Stimulated activated CD8-positive, alpha-beta memory T cell treated with anti-CD3 and anti-CD28 coated beads, Interleukin-2, amount 100 ng/mL, for 48 hours (primary cell): Measurements from ENCODE around the gene DHX34.
"Not testable (repeated sequence)": the region's sequence is repeated elsewhere in the genome, so short reads cannot be mapped to it uniquely, and the experiment has no call there.

ENCODE experiments used
- DNase-seq, 2 donors: peaks; one replicate each; pipeline ENCODE4 v3.0.0-alpha.2; 2020; ENCODE audit warnings: low read depth in 2 of 2

Gene DHX34, protein sequence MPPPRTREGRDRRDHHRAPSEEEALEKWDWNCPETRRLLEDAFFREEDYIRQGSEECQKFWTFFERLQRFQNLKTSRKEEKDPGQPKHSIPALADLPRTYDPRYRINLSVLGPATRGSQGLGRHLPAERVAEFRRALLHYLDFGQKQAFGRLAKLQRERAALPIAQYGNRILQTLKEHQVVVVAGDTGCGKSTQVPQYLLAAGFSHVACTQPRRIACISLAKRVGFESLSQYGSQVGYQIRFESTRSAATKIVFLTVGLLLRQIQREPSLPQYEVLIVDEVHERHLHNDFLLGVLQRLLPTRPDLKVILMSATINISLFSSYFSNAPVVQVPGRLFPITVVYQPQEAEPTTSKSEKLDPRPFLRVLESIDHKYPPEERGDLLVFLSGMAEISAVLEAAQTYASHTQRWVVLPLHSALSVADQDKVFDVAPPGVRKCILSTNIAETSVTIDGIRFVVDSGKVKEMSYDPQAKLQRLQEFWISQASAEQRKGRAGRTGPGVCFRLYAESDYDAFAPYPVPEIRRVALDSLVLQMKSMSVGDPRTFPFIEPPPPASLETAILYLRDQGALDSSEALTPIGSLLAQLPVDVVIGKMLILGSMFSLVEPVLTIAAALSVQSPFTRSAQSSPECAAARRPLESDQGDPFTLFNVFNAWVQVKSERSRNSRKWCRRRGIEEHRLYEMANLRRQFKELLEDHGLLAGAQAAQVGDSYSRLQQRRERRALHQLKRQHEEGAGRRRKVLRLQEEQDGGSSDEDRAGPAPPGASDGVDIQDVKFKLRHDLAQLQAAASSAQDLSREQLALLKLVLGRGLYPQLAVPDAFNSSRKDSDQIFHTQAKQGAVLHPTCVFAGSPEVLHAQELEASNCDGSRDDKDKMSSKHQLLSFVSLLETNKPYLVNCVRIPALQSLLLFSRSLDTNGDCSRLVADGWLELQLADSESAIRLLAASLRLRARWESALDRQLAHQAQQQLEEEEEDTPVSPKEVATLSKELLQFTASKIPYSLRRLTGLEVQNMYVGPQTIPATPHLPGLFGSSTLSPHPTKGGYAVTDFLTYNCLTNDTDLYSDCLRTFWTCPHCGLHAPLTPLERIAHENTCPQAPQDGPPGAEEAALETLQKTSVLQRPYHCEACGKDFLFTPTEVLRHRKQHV

DNA sequence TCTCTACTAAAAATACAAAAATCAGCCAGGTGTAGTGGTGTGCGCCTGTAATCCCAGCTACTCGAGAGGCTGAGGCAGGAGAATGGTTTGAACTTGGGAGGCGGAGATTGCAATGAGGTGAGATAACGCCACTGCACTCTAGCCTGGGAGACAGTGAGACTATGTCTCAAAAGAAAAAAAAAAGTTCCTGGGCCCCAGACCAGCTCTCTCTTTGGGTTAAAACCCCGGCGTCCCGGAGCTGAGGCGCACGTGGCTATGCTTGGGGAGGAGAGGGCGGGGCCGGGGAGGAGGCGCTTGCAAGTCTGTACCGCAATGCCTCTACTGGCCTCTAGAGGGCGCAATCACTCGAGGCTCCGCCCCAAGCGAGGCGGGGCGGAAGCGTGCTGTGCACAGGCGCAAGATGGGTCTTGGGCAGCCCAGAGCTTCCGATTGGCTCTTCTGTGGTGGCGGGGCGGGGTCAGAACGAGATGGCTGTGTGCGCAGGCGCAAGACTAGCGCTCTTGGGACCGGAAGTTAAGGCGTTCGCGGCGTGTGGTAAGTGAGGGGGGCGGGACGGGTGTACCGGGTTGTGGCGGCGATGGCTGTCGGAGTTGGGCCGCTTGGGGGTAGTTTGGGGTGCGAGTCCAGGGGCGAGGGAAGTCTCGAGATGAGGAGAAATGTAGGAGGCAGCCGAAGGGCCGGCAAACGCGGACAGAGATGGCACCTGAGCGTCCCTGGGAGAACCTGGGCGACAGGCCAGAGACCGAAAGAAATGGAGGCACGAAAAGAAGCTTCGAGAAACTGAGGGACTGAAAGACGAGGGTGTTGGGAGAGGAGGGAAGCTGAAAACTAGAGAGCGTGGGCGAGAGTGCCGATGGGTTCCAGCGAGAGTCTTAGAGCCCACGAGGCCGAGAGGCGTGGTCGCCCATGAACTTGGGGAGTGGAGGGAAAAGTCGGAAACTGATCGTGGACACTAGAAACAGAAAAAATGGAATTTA, at the start of gene DHX34:
Gene DHX34, plus strand, starts transcription at position 497 of the 977 bp plus-strand sequence. CDS start 3,716 bp downstream, outside the sequence.
- DNase-seq: peak; percentile 97 to 99

DNA sequence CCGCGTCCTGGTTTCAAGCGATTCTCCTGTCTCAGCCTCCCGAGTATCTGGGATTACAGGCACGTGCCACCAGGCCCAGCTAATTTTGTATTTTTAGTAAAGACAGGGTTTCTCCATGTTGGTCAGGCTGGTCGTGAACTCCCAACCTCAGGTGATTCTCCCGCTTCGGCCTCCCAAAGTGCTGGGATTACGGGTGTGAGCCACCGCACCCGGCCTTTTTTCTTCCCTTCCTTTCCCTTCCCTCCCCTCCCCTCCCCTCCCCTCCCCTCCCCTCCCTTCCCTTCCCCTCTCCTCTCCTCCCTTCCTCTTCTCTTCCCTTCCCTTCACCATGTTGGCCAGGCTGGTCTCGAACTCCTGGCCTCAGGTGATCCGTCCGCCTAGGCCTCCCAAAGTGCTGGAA, 48.2 kb upstream of the DHX34 start:
- not testable (repeated sequence) for DNase-seq

- DNase-seq: no peak
Observed at GRCh38 chr19:47302249-47302648, 46.9 kb upstream of the DHX34 start.

DNA sequence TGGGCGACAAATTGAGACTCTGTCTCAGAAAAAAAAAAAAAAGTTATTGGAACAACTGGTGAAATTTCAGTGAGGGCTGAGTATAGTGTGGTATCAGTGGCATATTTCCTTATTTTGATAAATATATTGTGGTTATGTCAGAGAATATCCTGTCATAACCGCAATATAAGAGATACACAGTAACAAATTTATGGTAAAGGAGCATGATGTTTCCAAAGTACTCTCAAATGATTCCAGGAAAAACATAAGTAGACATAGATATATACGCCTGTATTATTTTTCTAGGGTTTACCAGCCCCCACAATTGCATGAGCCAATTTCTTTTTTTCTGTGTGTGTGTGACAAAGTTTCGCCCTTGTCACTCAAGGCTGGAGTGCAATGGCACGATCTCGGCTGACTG, 45.1 kb upstream of the DHX34 start:
- DNase-seq: no peak

GRCh38 chr19:47305309-47305751, 43.8 kb upstream of the DHX34 start:
- DNase-seq: peak; percentile 25 to 34

DNA sequence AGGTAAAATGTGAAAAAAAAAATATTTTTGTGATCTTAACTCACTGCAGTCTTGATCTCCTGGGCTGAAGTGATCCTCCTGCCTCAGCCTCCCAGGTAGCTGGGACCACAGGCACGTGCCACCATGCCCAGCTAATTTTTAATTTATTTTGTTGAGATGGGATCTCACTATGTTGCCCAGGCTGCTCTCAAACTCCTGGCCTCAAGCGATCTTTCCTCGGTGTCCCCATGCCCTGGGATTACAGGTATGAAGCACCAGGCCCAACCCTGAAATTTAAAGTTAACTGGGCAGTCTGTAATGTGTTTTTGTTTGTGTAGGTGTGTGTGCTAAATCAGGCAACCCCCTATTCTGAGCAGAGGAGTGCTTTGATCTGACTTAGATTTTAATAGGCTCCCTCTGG, 42.8 kb upstream of the DHX34 start:
- DNase-seq: no peak

- DNase-seq: no peak
Observed at GRCh38 chr19:47309038-47309437, 40.1 kb upstream of the DHX34 start.

DNA sequence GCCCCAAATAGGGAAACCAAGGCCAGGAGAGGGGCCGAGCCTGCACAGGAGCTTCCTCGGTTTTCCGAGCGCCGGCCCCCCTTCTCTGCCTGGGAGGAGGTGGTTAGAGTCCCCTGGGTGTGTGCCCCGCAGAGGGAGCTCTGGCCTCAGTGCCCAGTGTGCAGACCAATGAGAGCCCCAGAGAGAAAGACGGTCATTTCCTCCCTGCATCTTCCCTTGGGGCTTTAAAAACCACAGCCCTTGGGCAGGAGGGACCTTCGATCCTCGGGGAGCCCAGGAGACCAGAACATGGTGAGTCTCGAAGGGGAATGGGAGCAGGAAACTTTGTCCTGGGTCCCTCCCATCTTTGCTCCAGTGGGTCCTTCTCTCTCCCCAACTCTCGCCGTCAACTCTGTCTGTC, 39.5 kb upstream of the DHX34 start, which contains the start of gene C5AR1:
Gene C5AR1, plus strand, starts transcription at position 254 of the 400 bp plus-strand sequence. Its CDS starts 35 bp downstream, at position 289.
- DNase-seq: no peak

- no peak for DNase-seq
Observed at GRCh38 chr19:47310323-47310722, 38.8 kb upstream of the DHX34 start.

- DNase-seq: no peak
Observed at GRCh38 chr19:47310819-47311218, 38.3 kb upstream of the DHX34 start.

GRCh38 chr19:47312366-47313006, 36.6 kb upstream of the DHX34 start:
- DNase-seq: no peak

DNA sequence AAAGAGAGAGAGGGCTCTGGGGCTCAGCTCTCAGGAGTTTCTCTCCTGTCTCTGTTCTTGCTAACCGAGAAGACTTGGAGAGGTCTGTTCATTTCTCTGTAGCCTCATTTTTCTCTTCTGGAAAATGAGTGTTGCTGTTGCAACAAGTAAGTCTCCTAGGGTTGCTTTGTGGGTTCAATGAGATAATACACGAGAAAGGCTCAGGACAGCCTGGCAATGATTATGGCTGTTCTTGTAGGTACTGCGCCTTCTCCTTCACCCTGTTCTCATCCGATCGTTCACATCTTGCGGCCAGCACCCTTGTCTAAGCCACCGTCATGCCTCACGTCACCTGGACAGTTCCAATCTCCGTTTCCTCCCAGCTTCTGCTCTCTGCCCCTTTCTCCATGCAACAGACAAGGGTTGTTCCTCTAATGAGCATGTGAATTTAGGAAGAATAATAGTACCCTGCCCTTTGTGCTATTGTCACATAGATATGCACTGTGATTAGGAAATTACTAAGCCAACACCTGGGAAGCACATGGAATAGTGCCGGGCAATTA, 35.3 kb upstream of the DHX34 start:
- no peak for DNase-seq

DNA sequence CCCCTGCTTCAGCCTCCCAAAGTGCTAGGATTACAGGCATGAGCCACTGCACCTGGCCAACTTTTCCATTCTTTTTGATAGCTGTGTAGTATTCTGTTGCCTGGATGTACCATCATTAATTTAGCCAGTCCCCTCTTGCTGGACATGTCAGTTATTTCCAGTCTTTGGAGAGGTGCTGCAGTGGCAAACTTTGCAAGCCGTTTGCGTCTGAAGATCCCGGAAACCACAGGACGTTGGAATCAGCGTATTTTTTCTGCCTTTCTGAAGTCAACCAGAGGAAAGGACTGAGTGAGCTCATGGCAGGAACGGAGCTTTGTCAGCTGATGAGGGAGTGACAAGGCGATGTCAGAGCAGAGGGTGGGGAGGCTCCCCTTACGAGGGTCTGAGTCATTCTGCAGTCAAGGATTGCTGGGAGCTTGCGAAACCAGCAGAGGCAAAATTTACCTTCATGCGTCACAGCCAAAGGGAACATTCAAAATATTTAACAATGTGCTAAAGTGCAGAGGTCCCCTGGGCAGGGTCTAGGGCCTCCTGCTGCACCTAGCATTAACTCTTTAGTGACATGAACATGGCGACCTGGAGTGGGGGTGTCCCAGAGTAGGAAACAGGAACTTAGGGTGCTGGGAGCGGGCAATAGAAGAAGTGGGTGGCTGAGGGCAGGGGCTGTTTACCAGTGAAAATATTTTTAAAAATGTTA, 33.8 kb upstream of the DHX34 start:
- DNase-seq: peak in 1 of 2 donors; percentile 17

DNA sequence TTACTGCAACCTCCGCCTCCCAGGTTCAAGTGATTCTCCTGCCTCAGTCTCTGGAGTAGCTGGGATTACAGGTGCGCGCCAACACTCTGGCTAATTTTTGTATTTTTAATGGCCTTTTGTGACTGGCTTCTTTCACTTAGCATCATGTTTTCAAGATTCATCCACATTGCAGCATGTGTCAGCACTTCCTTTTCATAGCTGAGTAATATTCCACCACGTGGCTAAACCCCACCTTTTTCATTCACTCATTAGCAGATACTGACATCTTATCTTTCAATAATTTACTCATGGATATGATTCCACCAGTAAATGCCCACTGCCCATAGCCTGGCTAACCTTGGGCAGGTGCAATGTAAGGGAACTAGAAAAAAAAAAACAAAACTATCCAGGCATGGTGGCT, 32.6 kb upstream of the DHX34 start:
- no peak for DNase-seq

- DNase-seq: no peak
Observed at GRCh38 chr19:47319923-47320871, 28.9 kb upstream of the DHX34 start.

DNA sequence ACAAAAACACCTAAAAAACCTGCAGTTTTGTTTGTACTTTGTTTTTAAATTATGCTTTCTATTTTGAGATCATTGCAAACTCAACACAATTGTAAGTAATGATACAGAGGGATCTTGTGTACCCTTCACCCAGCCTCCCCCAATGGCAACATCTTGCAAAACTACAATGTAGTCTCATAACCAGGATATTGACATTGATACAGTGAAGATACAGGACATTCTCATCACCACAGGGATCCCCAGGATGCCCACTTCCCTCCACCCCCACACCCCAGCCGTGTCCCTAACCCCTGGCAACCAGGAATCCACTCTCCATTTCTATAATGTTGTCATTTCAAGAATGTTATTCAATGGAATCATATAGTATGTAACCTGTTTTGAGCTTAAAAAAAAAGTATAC, 27.5 kb upstream of the DHX34 start:
- DNase-seq: no peak

GRCh38 chr19:47322058-47322457, 27.1 kb upstream of the DHX34 start:
- DNase-seq: no peak

GRCh38 chr19:47323409-47323808, 25.7 kb upstream of the DHX34 start:
- no peak for DNase-seq
